IMR-90 (cell line): ENCODE measurements around the gene RAB39A. TPM values are rescaled to one million over a fixed set of nuclear protein-coding genes. Genes with fewer than 3 reads are reported as not detected.

Experiments
- ATAC-seq: fragments of 200-7000 bp; cut with Tn5 transposase; 2 replicates; pipeline ENCODE4 v1.9.1; 2020; ENCODE audit warnings: low read depth, mild to moderate bottlenecking, moderate library complexity
- BruUV-seq: library from RNA; stranded (reverse); fragments of 400-500 nt; replicated peaks from 2 replicates; lab custom pipeline; 2021; lab: Mats Ljungman, UMichigan
- CTCF ChIA-PET: fragments of 300-600 bp; formaldehyde crosslinking; extraction: SDS; loops from one replicate; lab custom pipeline; 2021; ENCODE audit warnings: antibody characterized with exemption; lab: Yijun Ruan, JAX
- POLR2A ChIA-PET: fragments of 300-600 bp; sonication (Branson Sonifier 250); formaldehyde crosslinking; loops from one replicate; lab custom pipeline; 2022; ENCODE audit warnings: antibody characterized with exemption; ENCODE audit not compliant: unreplicated experiment; lab: Charles Lee
- DNase-seq: peaks from one replicate; pipeline ENCODE4 v3.0.0; 2013
- H2AFZ ChIP-seq: replicated peaks from 2 replicates; pipeline ENCODE3; 2013; ENCODE audit warnings: low read length, mild to moderate bottlenecking; ENCODE audit not compliant: poor library complexity
- H2AK5ac ChIP-seq: 2 replicates; pipeline ENCODE4 v1.6.1; 2013; ENCODE audit warnings: low read depth, low read length, inconsistent platforms
- H2AK9ac ChIP-seq: replicated peaks from 2 replicates; pipeline ENCODE3; 2013; ENCODE audit warnings: mild to moderate bottlenecking, low read depth, low read length, moderate library complexity; ENCODE audit not compliant: poor library complexity
- H2BK120ac ChIP-seq: 2 replicates; pipeline ENCODE4 v1.6.1; 2013; ENCODE audit warnings: low read depth, low read length, inconsistent platforms
- H2BK15ac ChIP-seq: 3 replicates; pipeline ENCODE4 v1.6.1; 2013; ENCODE audit warnings: low read depth, low read length, inconsistent platforms
- H2BK20ac ChIP-seq: 2 replicates; pipeline ENCODE4 v1.6.1; 2013; ENCODE audit warnings: low read depth, mild to moderate bottlenecking, inconsistent platforms, low read length, moderate library complexity
- H2BK5ac ChIP-seq: 2 replicates; pipeline ENCODE4 v1.6.1; 2013; ENCODE audit warnings: mild to moderate bottlenecking, low read depth, low read length, inconsistent platforms; ENCODE audit not compliant: poor library complexity, severe bottlenecking
- H3K14ac ChIP-seq: replicated peaks from 2 replicates; pipeline ENCODE4 v1.6.1; 2013; ENCODE audit warnings: low read depth, low read length, inconsistent platforms
- H3K18ac ChIP-seq: 2 replicates; pipeline ENCODE4 v1.6.1; 2013; ENCODE audit warnings: low read depth, low read length, control low read depth
- H3K23ac ChIP-seq: 2 replicates; pipeline ENCODE4 v1.6.1; 2013; ENCODE audit warnings: low read depth, low read length, inconsistent platforms
- H3K27ac ChIP-seq: 2 replicates; pipeline ENCODE4 v1.5.1; 2013; ENCODE audit warnings: mild to moderate bottlenecking, control low read depth, low read length; ENCODE audit not compliant: insufficient read depth
- H3K27me3 ChIP-seq: 2 replicates; pipeline ENCODE4 v1.6.1; 2013; ENCODE audit warnings: low read length; ENCODE audit not compliant: control insufficient read depth, insufficient read depth
- H3K36me3 ChIP-seq: 2 replicates; pipeline ENCODE4 v1.6.1; 2013; ENCODE audit warnings: low read length, mixed read lengths; ENCODE audit not compliant: control insufficient read depth, insufficient read depth
- H3K4ac ChIP-seq: 2 replicates; pipeline ENCODE4 v1.6.1; 2013; ENCODE audit warnings: low read depth, low read length, inconsistent platforms
- H3K4me1 ChIP-seq: 2 replicates; pipeline ENCODE4 v1.6.1; 2013; ENCODE audit warnings: low read length, mixed read lengths; ENCODE audit not compliant: control insufficient read depth, insufficient read depth
- H3K4me2 ChIP-seq: 2 replicates; pipeline ENCODE4 v1.6.1; 2013; ENCODE audit warnings: low read depth, mild to moderate bottlenecking, control low read depth, low read length, moderate library complexity
- H3K4me3 ChIP-seq: 2 replicates; pipeline ENCODE4 v1.5.1; 2013; ENCODE audit warnings: low read depth, mild to moderate bottlenecking, control low read depth, low read length, moderate library complexity; ENCODE audit not compliant: insufficient read depth
- H3K56ac ChIP-seq: 2 replicates; pipeline ENCODE4 v1.6.1; 2013; ENCODE audit warnings: low read length, inconsistent platforms; ENCODE audit not compliant: insufficient read depth; ENCODE audit errors: extremely low read depth
- H3K79me1 ChIP-seq, 2 experiments: 2 replicates each; pipeline ENCODE4 v1.6.1; 2013; ENCODE audit warnings: low read length in 2 of 2, inconsistent platforms in 1 of 2, low read depth in 1 of 2
- H3K9ac ChIP-seq: 2 replicates; pipeline ENCODE4 v1.6.1; 2013; ENCODE audit warnings: low read depth, low read length, control low read depth
- H3K9me1 ChIP-seq: 2 replicates; pipeline ENCODE4 v1.6.1; 2013; ENCODE audit warnings: low read length, inconsistent platforms; ENCODE audit not compliant: insufficient read depth
- H3K9me3 ChIP-seq: 2 replicates; pipeline ENCODE4 v1.6.1; 2013; ENCODE audit warnings: low read length; ENCODE audit not compliant: control insufficient read depth, insufficient read depth
- H4K20me1 ChIP-seq: 2 replicates; pipeline ENCODE4 v1.6.1; 2013; ENCODE audit warnings: low read length, inconsistent platforms; ENCODE audit not compliant: insufficient read depth
- H4K5ac ChIP-seq: 2 replicates; pipeline ENCODE4 v1.6.1; 2013; ENCODE audit warnings: mild to moderate bottlenecking, low read depth, low read length, control low read depth
- H4K8ac ChIP-seq, 2 experiments: 2 replicates each; pipeline ENCODE4 v1.6.1; 2013; ENCODE audit warnings: low read depth in 2 of 2, low read length in 2 of 2, control low read depth in 1 of 2, inconsistent platforms in 1 of 2
- H4K91ac ChIP-seq: 2 replicates; pipeline ENCODE4 v1.6.1; 2013; ENCODE audit warnings: low read depth, low read length, inconsistent platforms; ENCODE audit not compliant: insufficient read depth
- CHD1 ChIP-seq: IDR thresholded peaks from 2 replicates; pipeline ENCODE4 v1.6.1; 2012; ENCODE audit warnings: low read depth, low read length, improper control_type of control experiment
- CTCF ChIP-seq: conservative IDR thresholded peaks from 2 replicates; pipeline ENCODE4 v1.5.1; 2012; ENCODE audit warnings: mild to moderate bottlenecking, low read depth, low read length, improper control_type of control experiment
- ELK1 ChIP-seq: fragments of 150-350 bp; IDR thresholded peaks from 2 replicates; pipeline ENCODE4 v1.6.1; 2016; ENCODE audit warnings: low read depth, mild to moderate bottlenecking, low read length, moderate library complexity, borderline replicate concordance
- FOS ChIP-seq: fragments of 150-350 bp; IDR thresholded peaks from 2 replicates; pipeline ENCODE4 v1.6.1; 2016; ENCODE audit warnings: low read depth, low read length
- MAFK ChIP-seq: IDR thresholded peaks from 2 replicates; pipeline ENCODE4 v1.6.1; 2012; ENCODE audit warnings: low read depth, low read length, improper control_type of control experiment
- MAZ ChIP-seq: IDR thresholded peaks from 2 replicates; pipeline ENCODE4 v1.6.1; 2012; ENCODE audit warnings: low read depth, mild to moderate bottlenecking, low read length, improper control_type of control experiment, moderate library complexity, borderline replicate concordance
- NFE2L2 ChIP-seq: fragments of 150-350 bp; IDR thresholded peaks from 2 replicates; pipeline ENCODE4 v1.6.1; 2016; ENCODE audit warnings: low read depth, mild to moderate bottlenecking, low read length
- POLR2A ChIP-seq: IDR thresholded peaks from 2 replicates; pipeline ENCODE4 v1.6.1; 2012; ENCODE audit warnings: mild to moderate bottlenecking, low read depth, low read length
- RAD21 ChIP-seq: IDR thresholded peaks from 2 replicates; pipeline ENCODE4 v1.6.1; 2012; ENCODE audit warnings: low read length, improper control_type of control experiment
- RCOR1 ChIP-seq: IDR thresholded peaks from 2 replicates; pipeline ENCODE4 v1.6.1; 2012; ENCODE audit warnings: mild to moderate bottlenecking, low read length, improper control_type of control experiment; ENCODE audit not compliant: insufficient replicate concordance
- RFX5 ChIP-seq: IDR thresholded peaks from 2 replicates; pipeline ENCODE4 v1.8.0; 2012; ENCODE audit warnings: low read depth, mild to moderate bottlenecking, low read length, moderate library complexity
- SMC3 ChIP-seq: fragments of 150-350 bp; IDR thresholded peaks from 2 replicates; pipeline ENCODE4 v1.6.1; 2016; ENCODE audit warnings: low read depth, mild to moderate bottlenecking, antibody characterized with exemption, low read length, moderate library complexity
- USF2 ChIP-seq: fragments of 150-350 bp; IDR thresholded peaks from 2 replicates; pipeline ENCODE4 v1.6.1; 2017; ENCODE audit warnings: mild to moderate bottlenecking, antibody characterized with exemption, low read length, low read depth
- WGBS, 2 experiments: methylation state at CpG; one replicate each; pipeline versions ENCODE4 v1.1.5 to v1.1.7; 2013; ENCODE audit warnings: missing lambda C conversion rate in 2 of 2; ENCODE audit not compliant: insufficient read length in 1 of 2; ENCODE audit errors: extremely low coverage in 2 of 2; 5-methylcytosine and 5-hydroxymethylcytosine counted together
- dilution Hi-C: fragments of 300-500 bp; cut with HindIII; formaldehyde crosslinking; loops from one replicate; pipeline ENCODE4 v1.14.3; 2018; ENCODE audit warnings: low sequenced_read_pairs; ENCODE audit not compliant: unreplicated experiment
- in situ Hi-C: fragments of 300-500 bp; cut with MboI; formaldehyde crosslinking; loops from 3 replicates; pipeline ENCODE4 v1.14.3; 2019; ENCODE audit warnings: low sequenced_read_pairs, inconsistent platforms, mixed read lengths
- intact Hi-C: fragments of 100-400 bp; cut with micrococcal nuclease; formaldehyde crosslinking; loops from 2 replicates; pipeline ENCODE4 v1.10.0; 2022
- polyA plus RNA-seq, 3 experiments: library from polyadenylated mRNA; depleted of rRNA; stranded (reverse); fragments of >200 nt; gene quantifications; 2 replicates each; pipeline ENCODE4 v1.2.3, GENCODE V29; 2012; ENCODE audit warnings: low replicate concordance in 1 of 3
- total RNA-seq: library from RNA; depleted of rRNA; stranded (reverse); fragments of >200 nt; gene quantifications from 2 replicates; pipeline ENCODE4 v1.2.3, GENCODE V29; 2012

RAB39A gene
- total and polyA plus RNA-seq, 2 of the 4 experiments (the other 2 are of a cell fraction), result not detected

- Histone ChIP-seq H3K27ac (peak overlapping the region; percentile 94), H2BK20ac (no peak overlapping the region), H2AK9ac (peak overlapping the region; percentile 97), H3K56ac (peak overlapping the region; percentile 95), H3K18ac (peak overlapping the region; percentile 87), H3K14ac (peak overlapping the region; percentile 100), H4K20me1 (peaks cover 16% of the 10 kb centered on the region; the same call in 1 of the 2 replicates), H3K9me3 (no peaks in the 10 kb centered on the region), H3K27me3 (no peaks in the 10 kb centered on the region), H2BK120ac (peak overlapping the region; percentile 50; the same call in 1 of the 2 replicates), H2AK5ac (peak overlapping the region; percentile 46), H4K91ac (peak overlapping the region; percentile 61), H4K5ac (peak overlapping the region; percentile 86), H3K79me1 (peaks cover 13 to 29% of the 10 kb centered on the region in 2 experiments; a peak in 3 of 4 replicates), H4K8ac (peak overlapping the region; percentile 96 to 100), H3K4me1 (no peaks in the 10 kb centered on the region), H2BK15ac (no peak overlapping the region), H3K4me2 (peak overlapping the region; percentile 85), H3K4ac (peak overlapping the region; percentile 99), H3K9me1 (no peaks in the 10 kb centered on the region; the same call in 1 of the 2 replicates), H3K36me3 (no peaks in the 10 kb centered on the region; the same call in 1 of the 2 replicates), H2AFZ (peak overlapping the region; percentile 99), H3K9ac (peak overlapping the region; percentile 97), H3K23ac (peak overlapping the region; percentile 95), H2BK5ac (peak overlapping the region; percentile 97), H3K4me3 (peak overlapping the region; percentile 93)
- in situ Hi-C loops (loop anchor here (10.0 kb wide), 1 partner anchor 645 kb away; no protein-coding TSS in a partner anchor), dilution Hi-C loops (no loop called here), intact Hi-C loops (loop anchor here (2.0 to 5.0 kb wide), 3 partner anchors 27 to 103 kb away; no protein-coding TSS in a partner anchor)
- peak; percentile 9 for ATAC-seq
- ChIA-PET CTCF (interaction anchor here (0.6 to 1.5 kb wide), 8 partner anchors 12 to 325 kb away, joined by 3 to 9 read pairs (median 5); no protein-coding TSS in a partner anchor), POLR2A (interaction anchor here (0.5 kb wide), 1 partner anchor 31 kb away, joined by 5 read pairs; no protein-coding TSS in a partner anchor)
- 0% methylated on average over 11 of the region's 31 CpGs; no CpG with 5 or more reads in 1 of the 2 experiments for WGBS, 2 experiments
- no peak for DNase-seq
- BruUV-seq, result no TSS peak
- TF ChIP-seq MAZ (no peak), POLR2A (no peak), USF2 (no peak), ELK1 (no peak), MAFK (no peak), SMC3 (no peak), CTCF (no peak), RFX5 (no peak), NFE2L2 (no peak), RAD21 (no peak), CHD1 (no peak), RCOR1 (no peak), FOS (no peak)
These were observed 81.5 kb downstream of the RAB39A start for GRCh38 chr11:108009497-108010370.
